Uterus (tissue), 2 donors: ENCODE measurements around the gene RANBP9.

Experiments
- POLR2A ChIP-seq, 2 donors: fragments of 450-650 bp; IDR thresholded peaks; one replicate each; pipeline ENCODE4 v1.6.1; 2016; ENCODE audit warnings: antibody characterized with exemption in 2 of 2, mild to moderate bottlenecking in 1 of 2, moderate library complexity in 1 of 2
- TF ChIP-seq, protein P1 (sequence below), 4 experiments: fragments of 200-600 bp in 2 of 4; fragments of 450-650 bp in 2 of 4; sonication (generic) in 2 of 4; IDR thresholded peaks; one replicate each; pipeline ENCODE4 v1.5.1; 2016 to 2019; ENCODE audit warnings: antibody characterized with exemption in 4 of 4, mild to moderate bottlenecking in 2 of 4, moderate library complexity in 1 of 4

- TF ChIP-seq POLR2A (IDR thresholded peaks at IDR 0.05), result no peak
- TF ChIP-seq, protein P1, sequence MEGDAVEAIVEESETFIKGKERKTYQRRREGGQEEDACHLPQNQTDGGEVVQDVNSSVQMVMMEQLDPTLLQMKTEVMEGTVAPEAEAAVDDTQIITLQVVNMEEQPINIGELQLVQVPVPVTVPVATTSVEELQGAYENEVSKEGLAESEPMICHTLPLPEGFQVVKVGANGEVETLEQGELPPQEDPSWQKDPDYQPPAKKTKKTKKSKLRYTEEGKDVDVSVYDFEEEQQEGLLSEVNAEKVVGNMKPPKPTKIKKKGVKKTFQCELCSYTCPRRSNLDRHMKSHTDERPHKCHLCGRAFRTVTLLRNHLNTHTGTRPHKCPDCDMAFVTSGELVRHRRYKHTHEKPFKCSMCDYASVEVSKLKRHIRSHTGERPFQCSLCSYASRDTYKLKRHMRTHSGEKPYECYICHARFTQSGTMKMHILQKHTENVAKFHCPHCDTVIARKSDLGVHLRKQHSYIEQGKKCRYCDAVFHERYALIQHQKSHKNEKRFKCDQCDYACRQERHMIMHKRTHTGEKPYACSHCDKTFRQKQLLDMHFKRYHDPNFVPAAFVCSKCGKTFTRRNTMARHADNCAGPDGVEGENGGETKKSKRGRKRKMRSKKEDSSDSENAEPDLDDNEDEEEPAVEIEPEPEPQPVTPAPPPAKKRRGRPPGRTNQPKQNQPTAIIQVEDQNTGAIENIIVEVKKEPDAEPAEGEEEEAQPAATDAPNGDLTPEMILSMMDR (IDR thresholded peaks at IDR 0.05), result no peak
These were observed 5.3 kb upstream of the RANBP9 start for GRCh38 chr6:13716955-13717295.
